Lower leg skin (tissue), 4 donors: ENCODE measurements around the gene OTUB1. TPM values are rescaled to one million over a fixed set of nuclear protein-coding genes. Genes with fewer than 3 reads are reported as not detected.

Experiments
- DNase-seq, 2 donors: peaks; one replicate each; pipeline ENCODE4 v3.0.0-alpha.2; 2019; ENCODE audit warnings: low spot score in 2 of 2
- H3K4me3 ChIP-seq: fragments of 200-600 bp; sonication (generic); 2 replicates; pipeline ENCODE4 v1.5.1; 2017; ENCODE audit warnings: mild to moderate bottlenecking, low read depth; ENCODE audit not compliant: poor library complexity, severe bottlenecking
- POLR2A ChIP-seq, 2 donors: fragments of 450-650 bp; IDR thresholded peaks; one replicate each; pipeline ENCODE4 v1.6.1; 2016 to 2017; ENCODE audit warnings: antibody characterized with exemption in 2 of 2, mild to moderate bottlenecking in 1 of 2, moderate library complexity in 1 of 2
- WGBS, 2 donors: methylation state at CpG; one replicate each; pipeline ENCODE4 v1.1.5; 2018; 5-methylcytosine and 5-hydroxymethylcytosine counted together
- intact Hi-C: fragments of 100-400 bp; cut with DNase I; formaldehyde crosslinking; loops from one replicate; pipeline ENCODE4 v1.15.0; 2023; ENCODE audit warnings: low total_unique reads
- total RNA-seq, 4 donors: library from RNA; depleted of rRNA; stranded (reverse); fragments of >200 nt; gene quantifications; one replicate each; pipeline ENCODE4 v1.1.0, GENCODE V29; 2016
- TF ChIP-seq, protein P1 (sequence below), 3 donors: fragments of 450-650 bp; IDR thresholded peaks; one replicate each; pipeline ENCODE4 v1.5.1; 2016; ENCODE audit warnings: antibody characterized with exemption in 3 of 3, mild to moderate bottlenecking in 3 of 3, moderate library complexity in 2 of 3

OTUB1 gene, protein sequence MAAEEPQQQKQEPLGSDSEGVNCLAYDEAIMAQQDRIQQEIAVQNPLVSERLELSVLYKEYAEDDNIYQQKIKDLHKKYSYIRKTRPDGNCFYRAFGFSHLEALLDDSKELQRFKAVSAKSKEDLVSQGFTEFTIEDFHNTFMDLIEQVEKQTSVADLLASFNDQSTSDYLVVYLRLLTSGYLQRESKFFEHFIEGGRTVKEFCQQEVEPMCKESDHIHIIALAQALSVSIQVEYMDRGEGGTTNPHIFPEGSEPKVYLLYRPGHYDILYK
- 10 to 100 TPM; 48.8 to 94.8 (median 81.7) TPM for total RNA-seq

DNA sequence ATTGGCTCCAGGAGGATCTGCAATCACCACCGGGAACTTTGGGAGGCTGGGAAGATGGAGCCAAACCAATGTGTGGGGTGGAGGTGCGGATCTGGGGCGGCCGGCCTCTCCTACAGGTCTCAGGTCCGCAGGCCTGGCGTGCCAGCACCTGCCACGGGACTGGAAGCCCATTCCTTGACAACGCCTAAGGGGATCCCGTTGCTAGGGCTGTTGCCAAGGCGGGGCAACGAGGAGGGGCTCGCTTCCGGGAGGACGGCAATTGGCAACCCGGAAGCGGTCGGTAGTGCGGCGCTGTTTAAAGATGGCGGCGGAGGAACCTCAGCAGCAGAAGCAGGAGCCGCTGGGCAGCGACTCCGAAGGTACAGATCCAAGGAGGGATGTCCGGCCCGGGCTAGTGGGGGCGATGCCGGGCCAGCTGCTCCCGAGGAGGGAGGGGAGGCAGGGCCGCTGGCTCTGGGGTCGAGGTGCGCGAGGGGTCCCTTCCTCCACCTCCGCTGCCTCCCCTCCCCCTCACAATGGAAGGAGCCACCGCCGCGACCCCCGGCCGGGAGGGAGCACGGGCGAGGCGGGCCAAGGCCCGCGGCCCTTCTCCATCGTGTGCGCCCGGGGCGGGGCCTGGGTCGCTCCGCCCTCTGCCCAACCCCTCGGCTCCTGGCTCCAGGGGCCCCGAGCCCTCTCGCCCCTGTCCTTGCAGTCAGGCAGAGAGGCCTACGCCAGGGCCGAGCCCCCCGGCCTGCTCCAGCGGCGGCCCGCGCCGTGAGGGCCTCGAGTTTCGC is at the start of gene OTUB1:
Gene OTUB1, plus strand, starts transcription at position 283 of the 776 bp plus-strand sequence. Its CDS starts 19 bp downstream, at position 302.
- peak within 1 kb of the TSS; percentile 91 for H3K4me3 ChIP-seq
- 0 to 2% methylated on average over 12 to 46 of the region's 63 CpGs for WGBS, 2 donors
- intact Hi-C loops = no loop called here
- peak; percentile 90 to 98 for DNase-seq
- TF ChIP-seq, protein P1, sequence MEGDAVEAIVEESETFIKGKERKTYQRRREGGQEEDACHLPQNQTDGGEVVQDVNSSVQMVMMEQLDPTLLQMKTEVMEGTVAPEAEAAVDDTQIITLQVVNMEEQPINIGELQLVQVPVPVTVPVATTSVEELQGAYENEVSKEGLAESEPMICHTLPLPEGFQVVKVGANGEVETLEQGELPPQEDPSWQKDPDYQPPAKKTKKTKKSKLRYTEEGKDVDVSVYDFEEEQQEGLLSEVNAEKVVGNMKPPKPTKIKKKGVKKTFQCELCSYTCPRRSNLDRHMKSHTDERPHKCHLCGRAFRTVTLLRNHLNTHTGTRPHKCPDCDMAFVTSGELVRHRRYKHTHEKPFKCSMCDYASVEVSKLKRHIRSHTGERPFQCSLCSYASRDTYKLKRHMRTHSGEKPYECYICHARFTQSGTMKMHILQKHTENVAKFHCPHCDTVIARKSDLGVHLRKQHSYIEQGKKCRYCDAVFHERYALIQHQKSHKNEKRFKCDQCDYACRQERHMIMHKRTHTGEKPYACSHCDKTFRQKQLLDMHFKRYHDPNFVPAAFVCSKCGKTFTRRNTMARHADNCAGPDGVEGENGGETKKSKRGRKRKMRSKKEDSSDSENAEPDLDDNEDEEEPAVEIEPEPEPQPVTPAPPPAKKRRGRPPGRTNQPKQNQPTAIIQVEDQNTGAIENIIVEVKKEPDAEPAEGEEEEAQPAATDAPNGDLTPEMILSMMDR (IDR thresholded peaks at IDR 0.05) = no peak
- TF ChIP-seq POLR2A (IDR thresholded peaks at IDR 0.05) = peak in 1 of 2 donors; percentile 11

DNA sequence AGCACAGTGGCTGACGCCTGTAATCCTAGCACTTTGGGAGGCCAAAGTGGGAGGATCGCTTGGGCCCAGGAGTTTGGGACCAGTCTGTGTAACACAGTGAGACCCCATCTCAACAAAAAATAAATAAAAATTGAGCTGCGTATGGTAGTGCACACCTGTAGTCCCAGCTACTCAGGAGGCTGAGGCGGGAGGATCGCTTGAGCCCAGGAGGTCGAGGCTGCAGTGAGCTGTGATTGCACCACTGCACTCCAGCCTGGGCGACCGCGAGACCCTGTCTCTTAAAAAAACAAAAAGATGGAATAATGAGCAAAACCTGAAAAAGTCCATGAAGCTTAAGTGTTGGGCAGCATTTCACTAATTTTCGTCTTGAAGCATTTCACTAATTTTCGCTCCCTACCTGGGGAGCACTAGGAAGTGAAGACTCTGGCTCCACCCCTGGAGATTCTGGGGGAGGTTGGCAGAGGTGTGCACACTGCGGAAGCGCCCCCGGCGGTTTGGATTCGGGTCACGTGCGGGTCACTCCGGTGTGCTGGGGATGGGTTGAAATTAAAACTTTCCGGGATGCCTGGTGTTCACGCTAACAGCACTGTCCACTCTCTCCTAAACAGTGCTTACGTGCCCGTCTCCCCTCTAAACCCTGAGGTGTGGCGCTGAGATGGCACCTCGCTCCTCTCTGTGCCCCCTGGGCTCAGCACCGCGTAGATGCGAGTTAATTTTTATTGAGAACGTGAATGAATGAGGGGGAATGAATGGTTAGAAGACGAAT is 48.3 kb upstream of the OTUB1 start:
- WGBS, 2 donors = 26 to 29% methylated on average over 30 of the region's 30 CpGs
- TF ChIP-seq, protein P1 (IDR thresholded peaks at IDR 0.05) = no peak
- TF ChIP-seq POLR2A (IDR thresholded peaks at IDR 0.05) = no peak
- intact Hi-C loops = no loop called here
- peak overlapping the region; percentile 8 for H3K4me3 ChIP-seq
- DNase-seq = no peak

DNA sequence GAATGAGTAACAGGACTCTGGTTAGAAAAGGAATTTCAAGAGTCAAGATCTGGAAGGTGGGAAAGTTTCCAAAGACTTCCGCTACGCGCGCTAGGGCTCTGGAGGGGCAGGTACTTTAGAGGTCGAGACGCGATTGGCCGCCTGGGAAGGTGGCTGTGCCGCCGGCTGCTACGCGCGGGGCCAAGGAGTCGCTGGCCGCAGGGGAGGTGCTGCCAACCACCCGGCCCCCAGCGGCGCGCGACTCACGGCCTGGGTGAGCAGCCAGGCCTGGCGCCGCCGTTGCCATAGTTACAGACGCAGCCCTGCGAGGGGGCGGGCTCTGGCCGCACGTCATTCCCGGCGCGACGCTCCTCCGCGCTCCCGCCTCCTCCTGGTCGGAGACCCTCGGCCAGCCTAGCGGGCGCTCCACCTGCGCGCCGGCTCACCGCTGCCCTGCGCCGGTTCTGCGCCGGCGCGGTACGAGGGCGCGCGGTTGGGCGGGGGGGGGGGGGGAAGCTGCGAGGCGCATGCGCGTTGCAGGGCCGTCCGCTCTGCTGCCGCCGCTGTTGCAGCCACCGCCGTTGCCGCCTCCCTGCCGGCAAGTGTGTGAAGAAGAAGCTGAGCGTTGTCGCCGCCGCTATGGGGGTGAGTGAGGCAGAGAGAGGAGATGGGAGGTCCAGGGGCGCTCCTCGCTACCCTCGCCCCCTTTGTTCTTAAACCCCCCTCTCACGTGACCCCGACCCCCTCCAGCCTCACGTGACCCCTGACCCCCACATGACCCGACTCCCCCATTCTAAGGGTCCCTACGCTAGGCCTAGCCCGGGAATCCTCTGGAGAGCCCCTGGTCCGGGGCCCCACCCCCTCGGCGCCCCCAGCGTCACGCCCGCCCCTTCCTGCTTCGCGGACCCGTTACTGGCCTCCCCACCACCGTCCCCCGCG is 47.5 kb upstream of the OTUB1 start, which contains the start of gene NAA40:
Gene NAA40, plus strand, starts transcription at position 524 of the 918 bp plus-strand sequence. Its CDS starts 95 bp downstream, at position 619.
- H3K4me3 ChIP-seq = peak within 1 kb of the TSS; percentile 44
- WGBS, 2 donors = 0 to 1% methylated on average over 30 to 59 of the region's 92 CpGs
- intact Hi-C loops = no loop called here
- peak; percentile 69 to 95 for DNase-seq
- TF ChIP-seq, protein P1 (IDR thresholded peaks at IDR 0.05) = no peak
- no peak for TF ChIP-seq POLR2A (IDR thresholded peaks at IDR 0.05)

DNA sequence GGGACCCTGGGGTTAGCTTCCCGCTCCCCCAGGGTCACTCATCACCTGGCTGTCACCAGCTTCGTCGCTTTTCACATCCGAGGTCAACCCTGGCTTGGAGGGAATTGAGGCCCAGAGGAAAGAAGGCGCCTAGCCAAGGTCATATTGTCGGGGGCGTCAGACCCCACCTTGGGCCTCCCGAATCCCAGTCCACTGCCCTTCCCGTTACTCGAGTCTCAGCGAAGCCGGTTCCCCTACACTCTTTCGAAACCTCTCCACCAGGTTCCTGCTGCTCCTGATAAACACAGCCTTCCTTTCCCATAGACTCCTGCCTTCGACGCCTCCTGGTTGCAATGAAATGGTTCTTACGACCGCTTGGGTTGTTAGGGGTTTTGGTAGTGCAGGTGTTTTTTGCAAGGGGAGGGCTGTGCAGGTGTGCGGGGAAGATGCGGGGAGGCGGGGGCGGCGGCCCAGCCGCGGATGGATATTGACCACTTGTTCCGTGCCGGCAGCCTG is 46.8 kb upstream of the OTUB1 start:
- intact Hi-C loops = no loop called here
- no peak for DNase-seq
- peak overlapping the region; percentile 44 for H3K4me3 ChIP-seq
- TF ChIP-seq, protein P1 (IDR thresholded peaks at IDR 0.05) = no peak
- no peak for TF ChIP-seq POLR2A (IDR thresholded peaks at IDR 0.05)
- WGBS, 2 donors = 5 to 6% methylated on average over 26 of the region's 26 CpGs
